ENCODE data around the gene PADI1.

- no peak for TF ChIP-seq POLR2A (IDR thresholded peaks at IDR 0.05)
- TF ChIP-seq, protein P1, sequence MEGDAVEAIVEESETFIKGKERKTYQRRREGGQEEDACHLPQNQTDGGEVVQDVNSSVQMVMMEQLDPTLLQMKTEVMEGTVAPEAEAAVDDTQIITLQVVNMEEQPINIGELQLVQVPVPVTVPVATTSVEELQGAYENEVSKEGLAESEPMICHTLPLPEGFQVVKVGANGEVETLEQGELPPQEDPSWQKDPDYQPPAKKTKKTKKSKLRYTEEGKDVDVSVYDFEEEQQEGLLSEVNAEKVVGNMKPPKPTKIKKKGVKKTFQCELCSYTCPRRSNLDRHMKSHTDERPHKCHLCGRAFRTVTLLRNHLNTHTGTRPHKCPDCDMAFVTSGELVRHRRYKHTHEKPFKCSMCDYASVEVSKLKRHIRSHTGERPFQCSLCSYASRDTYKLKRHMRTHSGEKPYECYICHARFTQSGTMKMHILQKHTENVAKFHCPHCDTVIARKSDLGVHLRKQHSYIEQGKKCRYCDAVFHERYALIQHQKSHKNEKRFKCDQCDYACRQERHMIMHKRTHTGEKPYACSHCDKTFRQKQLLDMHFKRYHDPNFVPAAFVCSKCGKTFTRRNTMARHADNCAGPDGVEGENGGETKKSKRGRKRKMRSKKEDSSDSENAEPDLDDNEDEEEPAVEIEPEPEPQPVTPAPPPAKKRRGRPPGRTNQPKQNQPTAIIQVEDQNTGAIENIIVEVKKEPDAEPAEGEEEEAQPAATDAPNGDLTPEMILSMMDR (IDR thresholded peaks at IDR 0.05) = no peak
Measured at GRCh38 chr1:17295292-17295691, 90.4 kb downstream of the PADI1 start.

Data from adrenal gland (tissue), 5 donors.